CD4-positive, alpha-beta T cell (primary cell): ENCODE results near the gene PTPRD. TPM values are rescaled to one million over a fixed set of nuclear protein-coding genes. Genes with fewer than 3 reads are reported as not detected.

ENCODE experiments used
- ATAC-seq: fragments of 200-7000 bp; cut with Tn5 transposase; one replicate; pipeline ENCODE4 v1.10.0; 2022; ENCODE audit warnings: mild to moderate bottlenecking; ENCODE audit not compliant: poor library complexity
- CTCF ChIA-PET: fragments of 350-600 bp; sonication (Branson Sonifier 250); formaldehyde crosslinking; loops from one replicate; lab custom pipeline; 2021; ENCODE audit warnings: antibody characterized with exemption, inconsistent platforms; lab: Charles Lee
- POLR2A ChIA-PET: fragments of 350-600 bp; sonication (Branson Sonifier 250); formaldehyde crosslinking; loops from one replicate; lab custom pipeline; 2021; ENCODE audit warnings: antibody characterized with exemption, inconsistent platforms; lab: Charles Lee
- DNase-seq, 14 experiments: peaks; one replicate each; pipeline ENCODE4 v3.0.0-alpha.2; 2013 to 2020; ENCODE audit warnings: mixed read lengths in 2 of 14
- H3K27ac ChIP-seq, 2 donors: one replicate each; pipeline versions ENCODE4 v1.5.1 to v1.7.0; 2013; ENCODE audit warnings: low read length in 2 of 2, low read depth in 1 of 2, mild to moderate bottlenecking in 1 of 2
- H3K27me3 ChIP-seq, 2 experiments: 1 replicate in 1 of 2; 2 replicates in 1 of 2; pipeline versions ENCODE4 v1.6.1 to v1.7.0; 2013; ENCODE audit warnings: low read length in 2 of 2, control low read depth in 1 of 2, mild to moderate bottlenecking in 1 of 2, moderate library complexity in 1 of 2; ENCODE audit not compliant: insufficient read depth in 2 of 2, control insufficient read depth in 1 of 2
- H3K36me3 ChIP-seq: one replicate; pipeline ENCODE4 v1.6.1; 2013; ENCODE audit warnings: low read length, control low read depth; ENCODE audit not compliant: insufficient read depth
- H3K4me1 ChIP-seq: one replicate; pipeline ENCODE4 v1.6.1; 2013; ENCODE audit warnings: low read length, control low read depth; ENCODE audit not compliant: insufficient read depth
- H3K4me3 ChIP-seq: one replicate; pipeline ENCODE4 v1.5.1; 2013; ENCODE audit warnings: mild to moderate bottlenecking, low read length, moderate library complexity
- H3K9me3 ChIP-seq, 2 experiments: 1 replicate in 1 of 2; 2 replicates in 1 of 2; pipeline versions ENCODE4 v1.6.1 to v1.7.0; 2013; ENCODE audit warnings: low read length in 2 of 2, mild to moderate bottlenecking in 2 of 2, control low read depth in 1 of 2, moderate library complexity in 1 of 2; ENCODE audit not compliant: control insufficient read depth in 1 of 2, insufficient read depth in 1 of 2
- H3K27ac Mint-ChIP-seq: one replicate; pipeline ENCODE4 v1.8.0; 2020; ENCODE audit warnings: mixed read lengths
- H3K27me3 Mint-ChIP-seq: one replicate; pipeline ENCODE4 v1.8.0; 2021; ENCODE audit warnings: mixed read lengths
- H3K36me3 Mint-ChIP-seq: one replicate; pipeline ENCODE4 v1.8.0; 2021; ENCODE audit warnings: low read depth, mixed read lengths
- H3K4me1 Mint-ChIP-seq: one replicate; pipeline ENCODE4 v1.8.0; 2021; ENCODE audit warnings: low read depth, mixed read lengths
- H3K4me3 Mint-ChIP-seq: one replicate; pipeline ENCODE4 v1.8.0; 2020; ENCODE audit warnings: mild to moderate bottlenecking, mixed read lengths
- H3K9me3 Mint-ChIP-seq: one replicate; pipeline ENCODE4 v1.8.0; 2020; ENCODE audit warnings: mixed read lengths
- CTCF ChIP-seq: fragments of 200-600 bp; IDR thresholded peaks from one replicate; pipeline ENCODE4 v1.8.0; 2022; ENCODE audit warnings: antibody characterized with exemption, mild to moderate bottlenecking
- intact Hi-C, 2 experiments: fragments of 100-400 bp; cut with DNase I in 1 of 2; cut with micrococcal nuclease in 1 of 2; formaldehyde crosslinking; loops; one replicate each; pipeline versions ENCODE4 v1.15.1 to v1.9.0; 2023 to 2025; cut with DNase I, micrococcal nuclease
- total RNA-seq, 174 experiments: library from RNA in 2 of 174; stranded (reverse) in 2 of 174; gene quantifications; one replicate each; pipeline ENCODE4 v1.2.3 and lab custom pipeline; 2021 to 2026

Gene PTPRD
- total RNA-seq, 2 experiments from 2014 or later: not detected

- H3K9me3 ChIP-seq: no peaks in the 10 kb centered on the region
- intact Hi-C loops: no loop called here
- H3K4me1 ChIP-seq: no peaks in the 10 kb centered on the region
- H3K27ac ChIP-seq: no peak overlapping the region
- H3K4me1 Mint-ChIP-seq: no peaks in the 10 kb centered on the region
- H3K4me3 Mint-ChIP-seq: no peak overlapping the region
- H3K36me3 Mint-ChIP-seq: no peaks in the 10 kb centered on the region
- H3K27me3 Mint-ChIP-seq: no peaks in the 10 kb centered on the region
- no peak overlapping the region for H3K4me3 ChIP-seq
- ChIA-PET POLR2A (no interaction called here), CTCF (no interaction called here)
- H3K27ac Mint-ChIP-seq: no peak overlapping the region
- H3K9me3 Mint-ChIP-seq: no peaks in the 10 kb centered on the region
- H3K27me3 ChIP-seq: no peaks in the 10 kb centered on the region
- no peak for TF ChIP-seq CTCF
- H3K36me3 ChIP-seq: no peaks in the 10 kb centered on the region
- DNase-seq (no peak), ATAC-seq (no peak)
These were observed 1916.3 kb downstream of the PTPRD start for GRCh38 chr9:8696516-8696915.

DNA sequence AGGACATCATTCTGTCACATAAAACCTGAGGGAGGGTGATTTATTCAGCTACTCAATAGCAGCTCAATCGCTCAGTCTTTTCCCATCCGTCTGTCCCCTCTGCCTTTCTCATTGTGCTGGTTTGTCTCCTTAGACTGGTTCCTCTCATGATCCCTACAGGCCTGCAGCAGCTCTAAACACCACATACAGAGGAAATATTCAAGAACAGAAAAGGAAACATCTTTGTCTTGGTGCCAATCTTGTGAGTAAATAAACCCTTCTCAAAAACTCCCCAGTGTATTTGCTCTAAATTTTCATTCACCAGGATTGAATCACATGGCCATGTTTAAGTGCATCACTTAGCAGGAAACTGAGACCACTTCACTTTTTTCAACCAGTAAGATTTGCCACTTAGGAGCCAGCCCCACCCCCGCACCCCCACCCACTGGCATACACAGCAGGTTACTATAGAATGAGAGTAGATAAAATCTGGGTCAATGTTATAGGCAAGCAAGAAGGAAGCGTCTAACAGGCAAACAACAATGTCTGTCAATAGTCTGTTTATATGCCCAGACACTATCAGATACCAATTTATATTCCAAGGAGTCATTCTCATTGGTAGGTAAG, 1917.7 kb downstream of the PTPRD start:
- Mint-ChIP-seq H3K4me1 (no peaks in the 10 kb centered on the region), H3K36me3 (no peaks in the 10 kb centered on the region), H3K4me3 (no peak overlapping the region), H3K27ac (no peak overlapping the region), H3K9me3 (no peaks in the 10 kb centered on the region), H3K27me3 (no peaks in the 10 kb centered on the region)
- Histone ChIP-seq H3K9me3 (no peaks in the 10 kb centered on the region), H3K27ac (no peak overlapping the region), H3K27me3 (no peaks in the 10 kb centered on the region), H3K36me3 (no peaks in the 10 kb centered on the region), H3K4me1 (no peaks in the 10 kb centered on the region), H3K4me3 (no peak overlapping the region)
- ATAC-seq (no peak), DNase-seq (no peak)
- CTCF ChIA-PET: no interaction called here
- no peak for TF ChIP-seq CTCF
- intact Hi-C loops: no loop called here
- POLR2A ChIA-PET: no interaction called here

DNA sequence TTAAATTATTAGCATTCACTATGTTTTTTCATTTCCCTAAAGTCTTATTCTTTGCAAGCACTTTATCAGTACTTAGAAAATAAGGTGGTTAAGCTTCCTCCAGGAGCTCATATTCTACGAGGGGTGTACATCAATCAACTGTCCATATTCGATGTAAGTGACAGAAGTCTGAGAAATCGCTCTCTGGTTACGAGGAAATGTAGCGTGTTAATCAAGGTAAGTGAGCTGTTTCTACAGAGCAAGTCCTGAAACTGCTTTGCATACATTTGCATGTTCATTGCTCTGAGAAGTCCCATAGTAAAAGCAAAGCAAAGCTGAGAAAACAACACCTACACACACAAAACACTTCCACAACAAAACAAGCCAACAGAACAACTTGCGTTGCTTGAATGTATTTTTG, 1919.3 kb downstream of the PTPRD start:
- peaks cover 2% of the 10 kb centered on the region for H3K9me3 Mint-ChIP-seq
- H3K4me1 ChIP-seq: no peaks in the 10 kb centered on the region
- ChIA-PET CTCF (no interaction called here), POLR2A (no interaction called here)
- intact Hi-C loops: no loop called here
- no peaks in the 10 kb centered on the region for H3K36me3 ChIP-seq
- no peak for DNase-seq
- H3K4me3 ChIP-seq: no peak overlapping the region
- no peak for ATAC-seq
- TF ChIP-seq CTCF: no peak
- no peaks in the 10 kb centered on the region for H3K27me3 Mint-ChIP-seq
- H3K9me3 ChIP-seq: no peaks in the 10 kb centered on the region
- no peak overlapping the region for H3K27ac Mint-ChIP-seq
- no peaks in the 10 kb centered on the region for H3K36me3 Mint-ChIP-seq
- H3K4me1 Mint-ChIP-seq: no peaks in the 10 kb centered on the region
- H3K27ac ChIP-seq: no peak overlapping the region
- no peak overlapping the region for H3K4me3 Mint-ChIP-seq
- H3K27me3 ChIP-seq: no peaks in the 10 kb centered on the region
